Upper lobe of left lung (tissue), 4 donors: ENCODE measurements around the gene TCTN2.

ENCODE experiments used
- CTCF ChIP-seq, 6 experiments: fragments of 450-650 bp in 4 of 6; fragments of 200-600 bp in 2 of 6; sonication (generic) in 2 of 6; IDR thresholded peaks; one replicate each; pipeline ENCODE4 v1.5.1; 2016 to 2019; ENCODE audit warnings: antibody characterized with exemption in 6 of 6
- EP300 ChIP-seq, 4 donors: sonication (generic); formaldehyde crosslinking; IDR thresholded peaks; one replicate each; pipeline ENCODE4 v1.5.1; 2017; ENCODE audit warnings: antibody characterized with exemption in 4 of 4, control low read depth in 2 of 4
- POLR2A ChIP-seq, 4 donors: fragments of 450-650 bp; IDR thresholded peaks; one replicate each; pipeline ENCODE4 v1.5.1; 2016 to 2017; ENCODE audit warnings: antibody characterized with exemption in 4 of 4, mild to moderate bottlenecking in 2 of 4

GRCh38 chr12:123749355-123749754, 78.4 kb downstream of the TCTN2 start:
- TF ChIP-seq CTCF (IDR thresholded peaks at IDR 0.05), result no peak
- no peak for TF ChIP-seq POLR2A (IDR thresholded peaks at IDR 0.05)
- no peak for TF ChIP-seq EP300 (IDR thresholded peaks at IDR 0.05)
